ENCODE measurements around the gene EPAS1.

- TF ChIP-seq CTCF (IDR thresholded peaks at IDR 0.05): no peak
- TF ChIP-seq SIN3A (IDR thresholded peaks at IDR 0.05; ENCODE audit: borderline replicate concordance, low read depth, low read length): no peak
- no peak for TF ChIP-seq RAD21 (IDR thresholded peaks at IDR 0.05; ENCODE audit: low read length)
- TF ChIP-seq TAF1 (IDR thresholded peaks at IDR 0.05; ENCODE audit: borderline replicate concordance, low read depth, low read length): no peak
- no peak for TF ChIP-seq MAX (IDR thresholded peaks at IDR 0.05; ENCODE audit: low read depth)
Measured at GRCh38 chr2:46308629-46309028, 11.4 kb downstream of the EPAS1 start.
